ENCODE results near the gene TTBK2.

The TTBK2 gene

DNA sequence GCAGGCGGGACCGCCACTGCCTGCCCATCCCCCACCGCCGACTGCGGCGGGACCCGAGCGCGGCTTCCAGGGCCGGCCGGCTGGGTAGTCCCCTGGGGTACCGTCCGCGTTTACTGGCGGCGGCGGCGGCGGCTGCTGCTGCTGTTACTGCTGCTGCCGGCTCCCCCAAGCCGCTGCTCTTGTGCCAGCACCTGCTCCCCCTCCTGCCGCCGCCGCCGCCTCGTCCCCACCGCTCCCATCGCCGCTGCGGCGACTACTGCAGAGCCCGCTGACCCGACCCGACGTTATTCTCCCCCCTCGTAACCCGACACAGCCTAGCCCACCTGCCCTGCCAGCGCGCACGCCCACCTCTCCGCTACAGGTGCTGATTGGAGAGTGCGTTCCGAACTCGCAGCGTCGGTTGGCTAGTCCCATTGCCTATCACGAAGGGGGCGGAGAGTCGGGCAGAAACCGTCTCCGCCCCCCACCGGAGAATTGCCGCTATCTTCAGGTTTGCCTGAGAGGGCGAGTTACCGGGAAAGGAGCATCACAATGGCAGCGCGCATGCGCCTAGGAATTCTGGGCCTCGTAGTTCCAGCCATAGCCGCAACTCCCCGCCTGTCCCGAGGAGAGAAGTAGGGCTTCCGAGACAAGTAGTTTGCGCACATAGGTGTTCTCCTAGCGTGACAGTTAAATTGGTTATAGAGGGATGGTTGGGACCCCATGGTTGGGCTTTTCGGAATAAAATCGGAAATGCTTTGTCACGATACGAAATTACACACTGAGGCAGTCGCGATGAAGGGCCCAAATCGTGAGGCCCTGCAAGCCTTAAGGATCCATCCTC, at the start of gene TTBK2:
Gene TTBK2 (minus strand): TSS at position 260 of the 823 bp plus-strand sequence. CDS start 42,161 bp downstream, outside the sequence.
- TF ChIP-seq, protein P1, sequence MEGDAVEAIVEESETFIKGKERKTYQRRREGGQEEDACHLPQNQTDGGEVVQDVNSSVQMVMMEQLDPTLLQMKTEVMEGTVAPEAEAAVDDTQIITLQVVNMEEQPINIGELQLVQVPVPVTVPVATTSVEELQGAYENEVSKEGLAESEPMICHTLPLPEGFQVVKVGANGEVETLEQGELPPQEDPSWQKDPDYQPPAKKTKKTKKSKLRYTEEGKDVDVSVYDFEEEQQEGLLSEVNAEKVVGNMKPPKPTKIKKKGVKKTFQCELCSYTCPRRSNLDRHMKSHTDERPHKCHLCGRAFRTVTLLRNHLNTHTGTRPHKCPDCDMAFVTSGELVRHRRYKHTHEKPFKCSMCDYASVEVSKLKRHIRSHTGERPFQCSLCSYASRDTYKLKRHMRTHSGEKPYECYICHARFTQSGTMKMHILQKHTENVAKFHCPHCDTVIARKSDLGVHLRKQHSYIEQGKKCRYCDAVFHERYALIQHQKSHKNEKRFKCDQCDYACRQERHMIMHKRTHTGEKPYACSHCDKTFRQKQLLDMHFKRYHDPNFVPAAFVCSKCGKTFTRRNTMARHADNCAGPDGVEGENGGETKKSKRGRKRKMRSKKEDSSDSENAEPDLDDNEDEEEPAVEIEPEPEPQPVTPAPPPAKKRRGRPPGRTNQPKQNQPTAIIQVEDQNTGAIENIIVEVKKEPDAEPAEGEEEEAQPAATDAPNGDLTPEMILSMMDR (IDR thresholded peaks at IDR 0.05), result no peak

DNA sequence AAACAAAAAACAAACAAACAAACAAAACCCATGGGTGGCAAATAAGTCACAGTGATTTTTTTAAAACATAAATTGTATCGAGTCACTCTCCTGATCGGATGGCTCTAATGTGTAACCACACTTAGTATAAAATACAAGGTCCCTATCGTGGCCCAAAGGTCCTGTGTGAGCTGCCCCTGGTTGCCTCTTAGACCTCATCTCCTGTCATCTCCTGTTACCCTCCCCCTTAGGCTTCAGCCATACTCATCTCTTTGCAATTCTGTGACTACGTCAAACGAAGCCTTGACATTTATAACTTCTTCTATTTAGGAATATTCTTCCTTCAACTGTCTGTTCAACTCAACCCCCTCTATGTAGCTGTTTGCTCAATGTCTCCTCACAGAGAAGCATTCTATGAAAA, 43.9 kb upstream of the TTBK2 start:
- TF ChIP-seq, protein P1 (IDR thresholded peaks at IDR 0.05), result no peak

DNA sequence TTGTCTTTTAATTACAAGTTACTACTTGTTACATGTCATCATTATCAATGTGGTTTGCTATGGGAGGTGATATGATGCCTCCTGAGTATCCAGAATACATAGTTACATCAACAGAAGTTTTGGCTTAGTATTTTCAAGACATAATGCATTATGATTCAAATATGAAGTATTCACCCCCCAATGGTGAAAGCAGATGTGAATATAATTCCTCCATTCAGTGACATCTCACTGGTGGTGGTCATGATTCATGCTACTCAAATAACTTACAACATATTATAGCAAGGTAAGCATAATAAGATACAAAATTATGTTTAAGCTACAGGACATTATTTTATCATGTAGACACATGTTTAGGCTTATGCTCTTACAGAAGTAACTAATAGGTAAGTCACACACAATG, 34.9 kb upstream of the TTBK2 start:
- TF ChIP-seq, protein P1 (IDR thresholded peaks at IDR 0.05), result no peak

DNA sequence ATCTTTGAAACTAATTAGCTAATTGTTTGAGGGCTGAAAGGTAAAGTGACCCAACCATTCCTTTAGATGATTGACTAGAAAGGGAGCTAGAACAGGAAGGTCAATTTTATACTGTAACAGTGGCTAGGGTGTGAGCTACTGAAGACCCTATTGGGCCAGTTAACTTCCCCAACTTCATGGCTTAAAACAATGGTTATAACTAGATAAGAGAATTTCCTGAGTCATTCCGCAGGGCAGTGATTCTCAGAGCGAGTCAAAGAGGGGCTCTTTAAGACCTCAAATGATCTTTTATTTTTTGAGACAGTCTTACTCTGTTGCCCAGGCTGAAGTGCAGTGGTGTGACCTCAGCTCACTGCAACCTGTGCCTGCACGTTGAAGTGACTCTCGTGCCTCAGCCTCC, 33.7 kb upstream of the TTBK2 start:
- TF ChIP-seq, protein P1 (IDR thresholded peaks at IDR 0.05), result no peak

DNA sequence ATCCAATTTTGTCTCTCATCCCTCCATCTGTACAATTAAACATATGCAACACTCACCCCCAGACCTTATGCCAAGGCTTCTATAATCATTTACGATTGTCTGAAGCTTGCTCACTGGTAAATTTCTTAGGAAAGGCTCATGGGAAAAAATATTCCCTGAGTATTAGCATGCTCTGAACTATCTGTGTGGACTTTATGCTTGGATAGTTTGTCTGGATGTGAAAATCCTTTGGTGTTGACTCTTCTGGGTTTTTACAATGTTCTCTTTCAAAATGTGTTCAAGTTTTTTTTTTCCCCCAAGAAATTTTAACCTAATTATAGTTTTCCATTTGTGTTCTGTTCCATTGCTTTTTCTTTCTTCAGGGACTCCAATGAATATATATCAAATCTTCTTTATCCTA, 19.9 kb upstream of the TTBK2 start:
- TF ChIP-seq, protein P1 (IDR thresholded peaks at IDR 0.05), result no peak

DNA sequence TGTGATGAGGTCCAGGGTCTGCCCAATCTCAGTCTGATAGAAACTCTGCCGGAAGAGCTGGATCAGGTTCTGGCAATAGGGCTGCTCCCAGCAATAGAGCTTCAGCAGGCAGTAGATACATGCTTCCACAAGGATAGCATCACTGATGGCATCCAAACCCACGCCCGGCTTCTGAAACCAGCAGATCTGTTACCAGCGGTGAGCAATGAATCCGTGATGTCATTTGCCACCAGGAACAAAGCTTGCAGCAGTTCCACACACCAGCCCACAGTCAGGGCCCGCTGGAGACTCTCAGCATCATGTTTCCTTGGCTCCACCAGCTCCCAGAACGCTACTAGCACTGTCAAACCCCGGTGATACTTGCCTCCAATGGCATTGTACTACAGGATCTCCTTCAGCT, 19.3 kb upstream of the TTBK2 start:
- TF ChIP-seq, protein P1 (IDR thresholded peaks at IDR 0.05), result no peak

DNA sequence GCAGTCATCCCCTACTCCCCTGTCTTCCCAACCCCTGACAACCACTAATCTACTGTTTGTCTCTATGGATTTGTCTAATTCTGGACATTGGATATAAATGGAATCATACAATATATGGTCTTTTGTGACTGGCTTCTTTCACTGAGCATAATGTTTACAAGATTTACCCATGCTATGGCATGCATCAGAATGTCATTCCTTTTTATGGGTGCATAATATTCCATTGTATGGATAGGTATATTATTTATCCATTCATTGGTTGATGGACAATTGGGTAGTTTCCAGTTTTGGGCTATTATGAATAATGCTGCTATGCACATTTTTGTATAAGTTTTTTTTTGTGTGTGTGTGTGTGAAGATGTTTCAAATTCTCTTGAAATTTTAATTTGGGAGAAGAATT, 16.6 kb upstream of the TTBK2 start:
- TF ChIP-seq, protein P1 (IDR thresholded peaks at IDR 0.05), result no peak

Data from LNCAP (cell line).